Activated gamma-delta T cell treated with anti-CD3 and anti-CD28 coated beads, Interleukin-2, amount 50 U/mL, for 16 hours (primary cell): ENCODE measurements around the gene FAM135A.
"Not testable (repeated sequence)": the region's sequence is repeated elsewhere in the genome, so short reads cannot be mapped to it uniquely, and the experiment has no call there.

ENCODE experiments used
- DNase-seq: peaks from one replicate; pipeline ENCODE4 v3.0.0-alpha.2; 2020; ENCODE audit warnings: low read depth

FAM135A gene

DNA sequence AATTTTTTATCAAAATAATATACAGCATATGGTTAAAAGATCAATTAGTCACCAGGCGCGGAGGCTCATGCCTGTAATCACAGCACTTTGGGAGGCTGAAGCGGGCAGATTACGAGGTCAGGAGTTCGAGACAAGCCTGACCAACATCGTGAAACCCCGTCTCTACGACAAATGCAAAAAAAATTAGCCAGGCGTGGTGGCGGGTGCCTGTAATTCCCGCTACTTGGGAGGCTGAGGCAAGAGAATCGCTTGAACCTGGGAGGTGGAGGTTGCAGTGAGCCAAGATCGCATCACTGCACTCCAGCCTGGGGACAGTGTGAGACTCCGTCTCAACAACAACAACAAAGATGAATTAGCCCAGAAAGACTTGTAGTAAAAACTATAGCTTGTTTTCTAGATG, 46.4 kb downstream of the FAM135A start:
- DNase-seq: not testable (repeated sequence)

DNA sequence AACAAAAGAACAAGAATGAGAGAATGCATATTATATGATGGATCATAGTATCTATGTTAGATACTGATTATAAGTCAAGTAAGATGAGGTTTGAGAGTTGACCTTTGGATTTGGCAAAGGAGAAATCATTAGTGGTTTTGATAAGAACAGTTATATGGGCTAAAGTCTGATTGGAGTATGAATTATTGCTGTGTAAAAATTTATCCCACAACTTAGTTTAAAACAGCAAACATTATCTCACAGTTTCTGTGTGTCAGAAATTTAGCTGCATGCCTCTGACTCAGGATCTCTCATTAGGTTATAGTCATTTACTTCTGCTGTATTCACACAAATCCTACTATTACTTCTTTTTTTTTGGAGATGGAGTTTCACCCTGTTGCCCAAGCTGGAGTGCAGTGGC, 56.7 kb downstream of the FAM135A start:
- DNase-seq: no peak

GRCh38 chr6:70470510-70470909, 57.2 kb downstream of the FAM135A start:
- not testable (repeated sequence) for DNase-seq

DNA sequence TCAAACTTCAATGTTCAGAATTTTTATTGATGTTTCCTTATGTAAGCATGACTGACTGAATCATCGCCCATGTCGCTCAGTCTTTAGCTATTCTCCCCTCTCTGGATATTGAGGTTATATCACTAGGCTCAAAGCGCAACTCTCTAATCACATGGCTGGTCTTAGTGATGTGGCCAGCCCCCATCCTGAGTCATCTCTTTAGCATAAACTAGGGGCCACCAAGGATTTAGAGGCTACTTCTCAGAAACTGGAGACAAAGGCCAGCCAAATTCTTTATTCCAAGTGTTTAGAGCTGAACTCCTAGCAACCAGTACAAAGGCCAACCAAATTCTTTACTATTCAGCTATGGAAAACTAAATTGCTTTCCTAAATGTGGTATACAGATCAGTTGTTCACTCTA, 61.4 kb downstream of the FAM135A start:
- no peak for DNase-seq

DNA sequence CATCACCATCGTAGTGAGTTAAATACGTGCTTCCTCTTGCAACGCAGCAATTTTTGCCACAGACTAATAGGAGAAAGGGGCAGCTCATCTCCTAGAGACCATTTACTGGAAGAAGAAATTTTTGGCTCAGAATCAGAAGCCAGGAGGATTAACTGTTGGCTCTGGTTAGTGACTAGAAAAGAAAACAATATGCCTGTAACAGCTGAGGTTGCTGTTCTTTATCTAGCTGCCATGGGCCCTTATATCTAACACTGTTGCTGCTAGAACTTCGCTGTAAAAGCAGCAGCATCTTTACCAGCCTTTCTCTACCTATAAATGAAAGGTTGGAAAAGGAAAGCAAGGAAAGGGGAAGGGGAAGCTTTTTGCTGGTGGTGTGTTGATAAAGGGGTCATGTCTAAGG, 65.9 kb downstream of the FAM135A start:
- no peak for DNase-seq

- DNase-seq: not testable (repeated sequence)
These were observed 73.3 kb downstream of the FAM135A start for GRCh38 chr6:70486638-70487037.

DNA sequence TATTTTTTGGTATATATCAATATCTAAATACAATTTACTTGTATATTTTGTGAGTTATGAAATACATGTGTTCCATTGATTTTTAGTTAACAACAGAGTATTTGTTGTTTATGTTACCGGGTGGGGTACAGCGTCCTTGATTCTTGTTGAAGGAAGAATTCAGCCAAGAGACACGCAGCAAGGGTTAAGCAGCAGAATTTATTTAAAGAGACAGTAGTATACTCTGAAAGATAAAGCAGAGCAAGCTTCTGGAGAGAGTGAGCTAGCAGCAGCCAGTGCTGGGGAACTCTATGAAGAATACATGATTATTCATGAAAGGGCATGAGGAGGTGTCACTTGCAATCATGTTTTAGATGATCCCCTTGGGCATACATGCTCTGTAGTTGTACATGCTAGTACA, 76.1 kb downstream of the FAM135A start:
- DNase-seq: no peak

DNA sequence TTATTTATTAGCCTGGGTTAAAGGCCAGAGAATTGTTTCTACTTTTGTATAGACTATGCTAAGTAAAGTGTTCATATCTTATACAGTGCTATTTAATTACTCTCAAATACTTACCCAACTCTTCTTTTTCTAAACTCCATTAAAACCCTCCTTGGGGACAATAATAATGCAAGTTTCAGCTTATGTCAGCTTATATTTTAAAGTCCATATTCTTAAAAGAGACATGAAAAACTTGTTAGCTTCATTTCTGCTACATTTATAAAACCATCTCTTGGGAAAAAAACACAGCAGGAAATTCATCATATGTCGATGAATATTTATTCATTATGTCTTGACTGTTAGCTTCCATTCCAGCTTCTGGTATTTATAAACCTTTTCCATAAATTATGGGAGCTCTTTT, 81.5 kb downstream of the FAM135A start:
- DNase-seq: no peak

DNA sequence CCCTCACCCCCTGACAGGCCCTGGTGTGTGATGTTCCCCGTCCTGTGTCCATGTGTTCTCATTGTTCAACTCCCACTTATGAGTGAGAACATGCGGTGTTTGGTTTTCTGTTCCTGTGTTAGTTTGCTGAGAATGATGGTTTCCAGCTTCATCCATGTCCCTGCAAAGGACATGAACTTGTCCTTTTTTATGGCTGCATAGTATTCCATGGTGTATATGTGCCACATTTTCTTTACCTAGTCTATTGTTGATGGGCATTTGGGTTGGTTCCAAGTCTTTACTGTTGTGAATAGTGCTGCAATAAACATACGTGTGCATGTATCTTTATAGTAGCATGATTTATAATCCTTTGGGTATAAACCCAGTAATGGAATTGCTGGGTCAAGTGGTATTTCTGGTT, 82.5 kb downstream of the FAM135A start:
- not testable (repeated sequence) for DNase-seq

DNA sequence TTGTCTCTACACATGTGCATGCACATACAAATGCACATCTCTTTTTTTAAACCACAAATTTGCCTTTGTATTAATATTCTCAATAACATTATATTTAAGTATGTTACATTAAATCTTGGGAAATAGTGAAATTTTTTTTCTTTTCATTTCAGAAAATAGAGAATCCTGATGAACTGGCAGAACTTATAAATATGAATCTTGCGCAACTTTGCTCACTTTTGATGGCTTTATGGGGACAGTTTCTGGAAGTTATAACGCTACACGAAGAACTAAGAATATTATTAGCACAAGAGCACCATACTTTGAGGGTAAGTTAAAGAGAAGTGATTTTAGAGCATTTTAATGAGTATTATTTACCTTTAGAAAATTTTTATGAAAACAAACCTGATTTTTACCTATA, 89.2 kb downstream of the FAM135A start:
- no peak for DNase-seq

GRCh38 chr6:70503813-70504465, 90.6 kb downstream of the FAM135A start:
- no peak for DNase-seq

- DNase-seq: no peak
These were observed 93.0 kb downstream of the FAM135A start for GRCh38 chr6:70506321-70506720.

GRCh38 chr6:70507161-70507560, 93.9 kb downstream of the FAM135A start:
- no peak for DNase-seq

- no peak for DNase-seq
These were observed 95.6 kb downstream of the FAM135A start for GRCh38 chr6:70508953-70509352.

DNA sequence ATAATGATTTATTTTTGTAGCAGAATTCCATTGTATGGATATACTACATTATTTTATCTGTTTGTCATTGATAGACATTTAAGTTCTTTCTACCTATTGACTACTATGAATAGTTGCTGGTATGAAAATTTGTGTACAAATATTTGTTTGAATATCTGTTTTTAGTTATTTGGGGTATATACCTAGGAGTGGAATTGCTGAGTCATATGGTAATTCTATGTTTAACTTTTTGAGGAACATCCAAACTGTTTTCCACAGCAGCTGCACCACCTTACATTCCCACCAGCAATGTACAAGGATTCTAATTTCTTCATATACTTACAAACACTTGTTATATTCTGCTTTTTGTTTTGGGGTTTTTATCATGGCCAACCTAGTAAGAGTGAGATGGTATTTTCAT, 97.3 kb downstream of the FAM135A start:
- DNase-seq: no peak

- no peak for DNase-seq
These were observed 105.4 kb downstream of the FAM135A start for GRCh38 chr6:70518723-70519122.

- no peak for DNase-seq
These were observed 107.3 kb downstream of the FAM135A start for GRCh38 chr6:70520575-70520974.

DNA sequence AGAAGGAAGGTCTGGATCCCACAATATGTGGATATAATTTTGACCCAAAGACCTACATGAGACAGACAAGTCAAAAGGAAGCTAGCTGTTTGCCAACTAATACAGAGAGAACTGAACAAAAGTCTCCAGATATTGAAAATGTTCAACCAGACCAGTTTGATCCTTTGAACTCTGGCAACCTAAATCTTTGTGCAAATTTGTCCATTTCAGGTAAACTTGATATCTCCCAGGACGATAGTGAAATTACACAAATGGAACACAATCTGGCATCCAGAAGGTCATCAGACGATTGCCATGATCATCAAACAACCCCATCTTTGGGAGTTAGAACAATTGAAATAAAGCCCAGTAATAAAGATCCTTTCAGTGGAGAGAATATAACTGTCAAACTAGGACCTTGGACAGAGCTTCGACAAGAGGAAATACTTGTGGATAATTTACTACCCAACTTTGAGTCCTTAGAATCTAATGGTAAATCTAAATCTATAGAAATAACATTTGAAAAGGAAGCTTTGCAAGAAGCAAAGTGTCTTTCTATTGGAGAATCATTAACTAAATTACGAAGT, 111.5 kb downstream of the FAM135A start:
- no peak for DNase-seq

DNA sequence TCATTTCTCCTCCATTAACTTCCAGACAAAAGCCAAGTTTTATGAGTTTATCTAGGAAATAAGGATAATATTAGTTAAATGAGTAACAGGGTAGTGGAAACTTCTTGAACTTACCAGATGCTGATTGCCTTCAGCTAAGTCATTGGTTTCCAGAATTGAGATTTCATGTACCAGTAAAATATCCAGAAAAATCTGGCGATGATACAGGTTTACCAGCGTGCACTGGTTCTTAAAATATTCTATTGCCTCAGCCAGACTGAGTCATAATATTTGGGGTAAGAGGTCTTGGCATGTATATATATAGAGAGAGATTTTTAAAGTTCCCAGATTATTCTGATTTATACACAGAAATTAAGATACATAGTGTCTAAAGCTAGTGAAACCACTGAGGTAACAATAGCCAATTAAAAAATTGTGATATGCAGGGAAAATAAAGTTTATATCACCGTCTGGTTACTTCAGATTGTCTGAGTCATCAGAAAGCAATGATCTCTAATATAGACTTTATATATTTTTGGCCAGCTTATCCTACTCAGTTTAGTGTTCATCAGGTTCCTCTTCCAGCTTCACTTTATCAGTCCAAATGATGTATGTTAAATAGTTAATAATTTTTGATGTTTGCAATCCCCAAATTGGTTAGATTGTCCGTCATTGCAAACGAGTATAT, 113.9 kb downstream of the FAM135A start:
- DNase-seq: no peak

- DNase-seq: no peak
These were observed 116.7 kb downstream of the FAM135A start for GRCh38 chr6:70530023-70530422.

DNA sequence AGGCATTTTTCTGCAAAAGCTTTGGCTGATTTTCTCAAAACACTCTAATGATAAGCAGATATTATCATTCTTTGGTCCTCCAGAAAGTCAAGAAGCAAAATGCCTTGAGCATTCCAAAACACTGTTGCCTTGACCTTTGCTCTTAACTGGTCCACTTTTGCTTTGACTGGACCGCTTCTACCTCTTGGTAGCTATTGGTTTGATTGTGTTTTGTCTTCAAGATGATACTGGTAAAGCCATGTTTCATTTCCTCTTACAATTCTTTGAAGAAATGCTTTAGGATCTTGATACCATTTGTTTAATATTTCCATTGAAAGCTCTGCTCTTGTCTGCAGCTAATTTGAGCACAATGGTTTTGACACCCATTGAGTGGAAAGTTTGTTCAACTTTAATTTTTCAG, 117.8 kb downstream of the FAM135A start:
- DNase-seq: no peak

DNA sequence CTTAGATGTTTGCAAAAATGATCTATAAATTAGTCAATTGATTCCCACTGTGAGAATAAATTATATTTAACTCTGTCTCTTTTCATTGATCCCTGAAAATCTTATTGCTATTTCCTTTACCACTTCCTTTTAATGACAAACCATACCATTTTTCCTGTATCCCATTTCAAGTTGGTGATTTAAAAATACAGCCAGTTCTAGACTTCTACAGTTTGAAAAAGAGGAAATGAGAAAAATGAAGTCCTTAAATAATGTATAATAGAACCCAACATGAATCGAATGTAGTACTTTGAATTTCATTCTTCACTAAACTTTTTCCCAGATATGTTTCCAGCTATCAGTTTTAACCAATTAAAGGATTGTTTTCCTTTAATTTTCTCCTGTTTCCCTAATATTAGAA, 124.0 kb downstream of the FAM135A start:
- DNase-seq: no peak

GRCh38 chr6:70538376-70538775, 125.1 kb downstream of the FAM135A start:
- DNase-seq: no peak

GRCh38 chr6:70547313-70547712, 134.0 kb downstream of the FAM135A start:
- DNase-seq: no peak
